ENCODE measurements around the gene CCDC107. TPM values are rescaled to one million over a fixed set of nuclear protein-coding genes. Genes with fewer than 3 reads are reported as not detected.

The CCDC107 gene
- total and polyA plus RNA-seq, 9 of the 15 experiments (the other 6 are each of a cell fraction or from before 2014, with no cell fraction given) = 0.35 to 11.3 (median 6.9) TPM; not detected in 1

- intact Hi-C loops (cut with micrococcal nuclease) = loop anchor here (2.0 to 5.0 kb wide), 2 partner anchors 32 to 39 kb away; partner anchors contain the start of genes CCDC107 and RMRP
- CTCF ChIA-PET (ENCODE audit: low intra/inter-chr PET ratio) = no interaction called here
- TF ChIP-seq NFATC3 (IDR thresholded peaks at IDR 0.05) (no peak), ZFP36 (IDR thresholded peaks at IDR 0.05; ENCODE audit: low read depth, low read length, partially characterized antibody) (peak; percentile 15), RCOR1 (IDR thresholded peaks at IDR 0.05; ENCODE audit: borderline replicate concordance in 1 of 2, low read depth in 2 of 2, low read length in 2 of 2) (0 out of 4 replicates have a peak, but pooled peaks of 1 of the 2 experiments have one; percentile 21), ZNF778 (CRISPR knock-in tag; IDR thresholded peaks at IDR 0.05) (no peak), TCF3 (CRISPR knock-in tag; IDR thresholded peaks at IDR 0.05) (0 out of 2 replicates have a peak, but pooled peaks have one; percentile 6), COPS2 (conservative IDR thresholded peaks at IDR 0.05) (no peak), RAD21 (CRISPR knock-in tag; conservative IDR thresholded peaks at IDR 0.05 in 1 of 2, IDR thresholded peaks at IDR 0.05 in 1 of 2) (peak in 1 of 2 experiments; percentile 40; a peak in 2 of 4 replicates), ZNF143 (CRISPR knock-in tag; IDR thresholded peaks at IDR 0.05) (no peak), CTBP1 (IDR thresholded peaks at IDR 0.05; ENCODE audit: borderline replicate concordance) (peak; percentile 35; the same call in 1 of the 2 replicates), CHD4 (IDR thresholded peaks at IDR 0.05; ENCODE audit: insufficient read depth, insufficient replicate concordance, low read depth, low read length, poor library complexity, severe bottlenecking) (no peak), POLR2AphosphoS2 (IDR thresholded peaks at IDR 0.05; ENCODE audit: low read length) (peak; percentile 37; the same call in 1 of the 2 replicates), CTCF (IDR thresholded peaks at IDR 0.05 in 2 of 3, conservative IDR thresholded peaks at IDR 0.05 in 1 of 3; ENCODE audit: insufficient read depth in 2 of 3, low read depth in 1 of 3, low read length in 3 of 3) (peak; percentile 75 to 85 (median 78)), TSHZ1 (CRISPR knock-in tag; IDR thresholded peaks at IDR 0.05) (no peak), SMC3 (conservative IDR thresholded peaks at IDR 0.05; ENCODE audit: insufficient read depth, low read depth, low read length) (peak; percentile 47)
- Histone ChIP-seq H3K4me2 (ENCODE audit: insufficient read depth, low read length) (no peak overlapping the region), H3K9ac (ENCODE audit: insufficient read depth in 1 of 2, low read depth in 2 of 2, low read length in 2 of 2) (no peak overlapping the region), H3K27me3 (ENCODE audit: control insufficient read depth in 2 of 2, insufficient read depth in 2 of 2, low read length in 2 of 2) (no peaks in the 10 kb centered on the region), H3K79me2 (ENCODE audit: control insufficient read depth, insufficient read depth, low read length) (no peaks in the 10 kb centered on the region), H3K9me1 (ENCODE audit: control insufficient read depth, insufficient read depth, low read length) (no peaks in the 10 kb centered on the region), H4K20me1 (replicated peaks; ENCODE audit: control insufficient read depth, insufficient read depth, low read length) (no peaks in the 10 kb centered on the region), H3K9me3 (replicated peaks; ENCODE audit: control insufficient read depth, insufficient read depth, low read depth, low read length) (no peaks in the 10 kb centered on the region), H3K4me3 (no peak overlapping the region), H2AFZ (ENCODE audit: low read depth, low read length) (no peak overlapping the region), H3K4me1 (replicated peaks in 1 of 2; ENCODE audit: control insufficient read depth in 2 of 2, insufficient read depth in 2 of 2, low read length in 2 of 2) (no peaks in the 10 kb centered on the region; a peak in 3 of 5 replicates), H3K36me3 (ENCODE audit: control insufficient read depth, insufficient read depth, low read length) (peaks cover 60% of the 10 kb centered on the region), H3K27ac (ENCODE audit: extremely low read depth, low read depth, low read length) (no peak overlapping the region)
- peak; percentile 96 for ATAC-seq
- BruUV-seq (replicated peaks) = no TSS peak
- FAIRE-seq = peak; percentile 81
- WGBS (ENCODE audit: insufficient coverage, low coverage, missing lambda C conversion rate) = 29% methylated on average over 9 of the region's 9 CpGs
- in situ Hi-C loops (cut with MboI) = no loop called here
- POLR2A ChIA-PET = interaction anchor here (0.5 to 1.9 kb wide), 12 partner anchors 9 to 263 kb away, joined by 3 to 8 read pairs (median 3); partner anchors contain the start of genes CCDC107, CREB3, RMRP and TLN1
- DNase-seq (ENCODE audit: extremely low read depth in 1 of 4, low spot score in 3 of 4) = peak; percentile 59 to 70 (median 69)
Measured at GRCh38 chr9:35696520-35697215, 38.6 kb downstream of the CCDC107 start.

Data from K562 (cell line).